HepG2 (cell line): ENCODE results near the gene PCYOX1L. TPM values are rescaled to one million over a fixed set of nuclear protein-coding genes. Genes with fewer than 3 reads are reported as not detected.

ENCODE experiments used
- ARNTL ChIP-seq: sonication (generic); formaldehyde crosslinking; IDR thresholded peaks from 2 replicates; pipeline ENCODE4 v1.4.0; 2020; ENCODE audit warnings: mild to moderate bottlenecking, missing genetic modification reagents
- ATF6 ChIP-seq: sonication (generic); formaldehyde crosslinking; conservative IDR thresholded peaks from 2 replicates; pipeline ENCODE4 v1.4.0; 2020; ENCODE audit warnings: missing genetic modification reagents
- CCAR2 ChIP-seq: fragments of 200-400 bp; formaldehyde crosslinking; optimal IDR thresholded peaks from 2 replicates; pipeline ENCODE3; 2018; ENCODE audit warnings: low read depth, mild to moderate bottlenecking, low read length, moderate library complexity
- CERS6 ChIP-seq: sonication (generic); formaldehyde crosslinking; IDR thresholded peaks from 2 replicates; pipeline ENCODE4 v1.5.0; 2020; ENCODE audit warnings: missing genetic modification reagents
- GLMP ChIP-seq: sonication (generic); formaldehyde crosslinking; IDR thresholded peaks from 2 replicates; pipeline ENCODE4 v1.9.0; 2021; ENCODE audit warnings: missing genetic modification reagents, mild to moderate bottlenecking, borderline replicate concordance
- KLF6 ChIP-seq: IDR thresholded peaks from 2 replicates; pipeline ENCODE4 v1.8.0; 2016; ENCODE audit warnings: missing biosample characterization, missing genetic modification reagents
- KLF9 ChIP-seq: IDR thresholded peaks from 2 replicates; pipeline ENCODE4 v1.6.1; 2016; ENCODE audit warnings: low read depth
- MEIS2 ChIP-seq: sonication (generic); formaldehyde crosslinking; IDR thresholded peaks from 2 replicates; pipeline ENCODE4 v1.9.0; 2021; ENCODE audit warnings: mild to moderate bottlenecking, missing genetic modification reagents
- MLLT10 ChIP-seq: sonication (generic); formaldehyde crosslinking; IDR thresholded peaks from 2 replicates; pipeline ENCODE4 v1.4.0; 2020; ENCODE audit warnings: missing genetic modification reagents
- MTA1 ChIP-seq: sonication (generic); formaldehyde crosslinking; IDR thresholded peaks from 2 replicates; pipeline ENCODE4 v1.4.0; 2020; ENCODE audit warnings: missing genetic modification reagents, mild to moderate bottlenecking, borderline replicate concordance
- POGZ ChIP-seq: sonication (generic); formaldehyde crosslinking; IDR thresholded peaks from 2 replicates; pipeline ENCODE4 v1.4.0; 2020; ENCODE audit warnings: mild to moderate bottlenecking, missing genetic modification reagents
- RERE ChIP-seq: IDR thresholded peaks from 2 replicates; pipeline ENCODE4 v1.6.1; 2016; ENCODE audit warnings: low read depth, missing genetic modification reagents, missing compliant biosample characterization
- RFX3 ChIP-seq: IDR thresholded peaks from 2 replicates; pipeline ENCODE4 v1.6.1; 2016; ENCODE audit warnings: missing biosample characterization, missing genetic modification reagents
- ZNF143 ChIP-seq: sonication (generic); formaldehyde crosslinking; IDR thresholded peaks from 2 replicates; pipeline ENCODE4 v1.4.0; 2020; ENCODE audit warnings: missing genetic modification reagents
- ZNF24 ChIP-seq: fragments of 450-650 bp; IDR thresholded peaks from 2 replicates; pipeline ENCODE4 v1.6.1; 2017; ENCODE audit warnings: antibody characterized with exemption, mild to moderate bottlenecking
- ZNF354B ChIP-seq: sonication (generic); formaldehyde crosslinking; IDR thresholded peaks from 2 replicates; pipeline ENCODE4 v1.8.0; 2022; ENCODE audit warnings: mild to moderate bottlenecking, missing genetic modification reagents
- ZNF430 ChIP-seq: sonication (generic); formaldehyde crosslinking; IDR thresholded peaks from 2 replicates; pipeline ENCODE4 v1.9.0; 2021; ENCODE audit warnings: mild to moderate bottlenecking, missing genetic modification reagents
- ZNF597 ChIP-seq: sonication (generic); formaldehyde crosslinking; IDR thresholded peaks from 2 replicates; pipeline ENCODE4 v1.5.0; 2020; ENCODE audit warnings: missing genetic modification reagents
- ZNF670 ChIP-seq: sonication (generic); formaldehyde crosslinking; IDR thresholded peaks from 2 replicates; pipeline ENCODE4 v1.8.0; 2022; ENCODE audit warnings: mild to moderate bottlenecking, missing genetic modification reagents, borderline replicate concordance
- ZNF768 ChIP-seq: sonication (generic); formaldehyde crosslinking; IDR thresholded peaks from 2 replicates; pipeline ENCODE4 v1.4.0; 2020; ENCODE audit warnings: missing genetic modification reagents
- polyA plus RNA-seq, 8 experiments: library from polyadenylated mRNA; depleted of rRNA in 3 of 8; stranded (reverse) in 7 of 8; unstranded in 1 of 8; fragments of >200 nt; fragmentation: Illumina TruSeq in 4 of 8; extraction: Trizol in 4 of 8; gene quantifications; 2 replicates each; pipeline versions ENCODE4 v1.2.1 to v1.2.3, GENCODE V29; 2011 to 2016; ENCODE audit warnings: low read depth in 4 of 8, missing spikeins in 1 of 8, mixed read lengths in 1 of 8; ENCODE audit not compliant: insufficient read depth in 1 of 8
- total RNA-seq, 5 experiments: library from RNA; depleted of rRNA; stranded (reverse); fragments of >200 nt; fragmentation: Illumina TruSeq; extraction: Trizol; gene quantifications; 2 replicates each; pipeline ENCODE4 v1.2.3, GENCODE V29; 2016; ENCODE audit warnings: low read depth in 1 of 5

Gene PCYOX1L
- total and polyA plus RNA-seq, 2 of the 13 experiments (the other 11 are each of a cell fraction or from before 2014, with no cell fraction given), result 1.00 to 3.7 TPM

GRCh38 chr5:149380466-149381121, 22.7 kb downstream of the PCYOX1L start (continued):
- no peak for TF ChIP-seq ATF6
- TF ChIP-seq CERS6 (CRISPR knock-in tag), result no peak
- TF ChIP-seq MTA1 (CRISPR knock-in tag), result no peak
- TF ChIP-seq ZNF768, result no peak
- TF ChIP-seq ZNF597 (CRISPR knock-in tag), result no peak
- no peak for TF ChIP-seq ZNF354B
- peak; percentile 45 for TF ChIP-seq POGZ (CRISPR knock-in tag)
- TF ChIP-seq RFX3, result no peak
- no peak for TF ChIP-seq CCAR2
- TF ChIP-seq ZNF24, result no peak
- TF ChIP-seq ZNF670, result no peak
- TF ChIP-seq ZNF430 (CRISPR knock-in tag), result 0 out of 2 replicates have a peak, but pooled peaks have one; percentile 25
- no peak for TF ChIP-seq MLLT10 (CRISPR knock-in tag)
- TF ChIP-seq ARNTL, result 0 out of 2 replicates have a peak, but pooled peaks have one; percentile 32
- TF ChIP-seq KLF9 (CRISPR knock-in tag), result no peak
- TF ChIP-seq ZNF143, result no peak
- no peak for TF ChIP-seq GLMP (CRISPR knock-in tag)
- TF ChIP-seq RERE (CRISPR knock-in tag), result no peak
- TF ChIP-seq MEIS2 (CRISPR knock-in tag), result 0 out of 2 replicates have a peak, but pooled peaks have one; percentile 35
- no peak for TF ChIP-seq KLF6
